H1 (cell line): ENCODE measurements around the gene CCNK. TPM values are rescaled to one million over a fixed set of nuclear protein-coding genes. Genes with fewer than 3 reads are reported as not detected.

Source experiments
- CHD7 ChIP-seq: fragments of 300-600 bp; sonication (generic); IDR thresholded peaks from 2 replicates; pipeline ENCODE4 v1.7.1; 2012; ENCODE audit warnings: low read length, moderate library complexity, mild to moderate bottlenecking, inconsistent platforms; ENCODE audit not compliant: insufficient replicate concordance
- MAFK ChIP-seq: IDR thresholded peaks from 2 replicates; pipeline ENCODE4 v1.6.1; 2012; ENCODE audit warnings: low read depth, mild to moderate bottlenecking, improper control_type of control experiment, low read length
- SRF ChIP-seq: IDR thresholded peaks from 2 replicates; pipeline ENCODE4 v1.6.1; 2011; ENCODE audit warnings: mild to moderate bottlenecking, low read depth, low read length, moderate library complexity
- polyA plus RNA-seq, 7 experiments: library from polyadenylated mRNA; depleted of rRNA in 3 of 7; stranded (reverse) in 5 of 7; unstranded in 2 of 7; fragments of >200 nt in 5 of 7; fragments of 200-250 nt in 2 of 7; gene quantifications; 1 replicate in 5 of 7; 2 replicates in 1 of 7; 4 replicates in 1 of 7; pipeline versions ENCODE4 v1.2.1 to v1.2.3, GENCODE V29; 2011 to 2013; ENCODE audit warnings: missing spikeins in 2 of 7, mixed read lengths in 2 of 7
- total RNA-seq: library from RNA; stranded (reverse); fragmentation: NEBNext Ultra II Directional; extraction: Animal tissue kit (Norgen Biotek cat#: 25700); gene quantifications from 2 replicates; pipeline ENCODE4 v1.2.1, GENCODE V29; 2021

The CCNK gene
- total and polyA plus RNA-seq, 2 of the 8 experiments (the other 6 are each of a cell fraction or from before 2014, with no cell fraction given): 10.7 to 82.7 TPM

- TF ChIP-seq CHD7 (no peak), SRF (no peak), MAFK (no peak)
Measured at GRCh38 chr14:99544991-99545390, 63.8 kb downstream of the CCNK start (continued).
